HEK293 (cell line): ENCODE results near the gene MRPL46.
A peak's percentile ranks its signal among the peaks of the same experiment; 100 is the strongest.

Experiments used
- CTCF ChIA-PET: fragments of 350-600 bp; formaldehyde crosslinking; extraction: SDS; loops from one replicate; lab custom pipeline; 2021; ENCODE audit warnings: antibody characterized with exemption; lab: Yijun Ruan, JAX
- POLR2A ChIA-PET: fragments of 300-600 bp; formaldehyde crosslinking; extraction: SDS; loops from one replicate; lab custom pipeline; 2020; ENCODE audit warnings: antibody characterized with exemption, inconsistent platforms; lab: Yijun Ruan, JAX
- H3K27ac ChIP-seq: fragments of 200-500 bp; sonication (Bioruptor generic); 2 replicates; pipeline ENCODE4 v1.5.1; 2014; ENCODE audit warnings: low read depth, low read length, control low read depth, inconsistent platforms; ENCODE audit errors: extremely low read depth
- H3K36me3 ChIP-seq, 2 experiments: fragments of 200-500 bp in 1 of 2; sonication (Bioruptor generic) in 1 of 2; 1 replicate in 1 of 2; 2 replicates in 1 of 2; pipeline ENCODE4 v1.5.1; 2014 to 2017; ENCODE audit warnings: inconsistent platforms in 2 of 2, low read length in 2 of 2; ENCODE audit not compliant: control insufficient read depth in 2 of 2, insufficient read depth in 1 of 2
- H3K4me1 ChIP-seq: fragments of 200-500 bp; sonication (Bioruptor generic); 2 replicates; pipeline ENCODE4 v1.5.1; 2014; ENCODE audit warnings: mild to moderate bottlenecking, low read length, inconsistent platforms; ENCODE audit not compliant: control insufficient read depth, insufficient read depth
- H3K4me3 ChIP-seq: 2 replicates; pipeline ENCODE4 v1.5.1; 2011; ENCODE audit warnings: low read depth, mild to moderate bottlenecking, control low read depth, low read length, moderate library complexity
- H3K9me3 ChIP-seq: fragments of 200-500 bp; sonication (Bioruptor generic); 2 replicates; pipeline ENCODE4 v1.5.1; 2014; ENCODE audit warnings: low read depth, low read length, inconsistent platforms; ENCODE audit not compliant: control insufficient read depth, insufficient read depth
- GLI4 ChIP-seq: fragments of 450-650 bp; formaldehyde crosslinking; IDR thresholded peaks from 2 replicates; pipeline ENCODE4 v1.5.1; 2016; ENCODE audit warnings: missing biosample characterization, missing genetic modification characterization
- HOXC10 ChIP-seq: sonication (generic); formaldehyde crosslinking; IDR thresholded peaks from 2 replicates; pipeline ENCODE4 v1.8.1; 2023; ENCODE audit warnings: mild to moderate bottlenecking, missing genetic modification reagents
- KLF1 ChIP-seq: fragments of 450-650 bp; formaldehyde crosslinking; IDR thresholded peaks from 2 replicates; pipeline ENCODE4 v1.5.1; 2016; ENCODE audit warnings: missing biosample characterization, missing genetic modification characterization
- KLF10 ChIP-seq: fragments of 450-650 bp; IDR thresholded peaks from 2 replicates; pipeline ENCODE4 v1.5.1; 2018; ENCODE audit warnings: missing biosample characterization, mild to moderate bottlenecking, missing genetic modification characterization
- SP7 ChIP-seq: fragments of 450-650 bp; formaldehyde crosslinking; IDR thresholded peaks from 2 replicates; pipeline ENCODE4 v1.5.1; 2016; ENCODE audit warnings: missing biosample characterization, missing genetic modification characterization
- WT1 ChIP-seq: fragments of 450-650 bp; formaldehyde crosslinking; IDR thresholded peaks from 2 replicates; pipeline ENCODE4 v1.5.1; 2016; ENCODE audit warnings: missing biosample characterization, missing genetic modification characterization
- ZFHX2 ChIP-seq: fragments of 450-650 bp; formaldehyde crosslinking; conservative IDR thresholded peaks from 2 replicates; pipeline ENCODE4 v1.5.1; 2016; ENCODE audit warnings: missing biosample characterization, missing genetic modification characterization
- ZNF19 ChIP-seq: fragments of 450-650 bp; formaldehyde crosslinking; IDR thresholded peaks from 2 replicates; pipeline ENCODE4; 2016; ENCODE audit warnings: missing biosample characterization, missing genetic modification characterization, low read depth
- ZNF426 ChIP-seq: fragments of 450-650 bp; formaldehyde crosslinking; IDR thresholded peaks from 2 replicates; pipeline ENCODE4 v1.5.1; 2017; ENCODE audit warnings: missing biosample characterization, missing genetic modification characterization, mild to moderate bottlenecking, inconsistent platforms, moderate library complexity
- ZNF561 ChIP-seq: fragments of 450-650 bp; IDR thresholded peaks from 2 replicates; pipeline ENCODE4 v1.5.1; 2018; ENCODE audit warnings: missing biosample characterization, missing genetic modification characterization, borderline replicate concordance
- ZNF768 ChIP-seq: fragments of 450-650 bp; formaldehyde crosslinking; IDR thresholded peaks from 2 replicates; pipeline ENCODE4 v1.5.1; 2018; ENCODE audit warnings: missing biosample characterization, mild to moderate bottlenecking, missing genetic modification characterization
- ZNF791 ChIP-seq: fragments of 450-650 bp; formaldehyde crosslinking; IDR thresholded peaks from 2 replicates; pipeline ENCODE4 v1.5.1; 2016; ENCODE audit warnings: missing biosample characterization, missing genetic modification characterization
- TF ChIP-seq, protein P1 (sequence below): fragments of 450-650 bp; formaldehyde crosslinking; IDR thresholded peaks from 2 replicates; pipeline ENCODE4 v1.5.1; 2016; ENCODE audit warnings: missing biosample characterization, missing genetic modification characterization
- TF ChIP-seq, protein P2 (sequence below): fragments of 450-650 bp; formaldehyde crosslinking; IDR thresholded peaks from 2 replicates; pipeline ENCODE4 v1.5.1; 2016; ENCODE audit warnings: missing biosample characterization, missing genetic modification characterization
- TF ChIP-seq, protein P3 (sequence below): fragments of 450-650 bp; formaldehyde crosslinking; IDR thresholded peaks from 2 replicates; pipeline ENCODE4 v1.5.1; 2016; ENCODE audit warnings: missing biosample characterization, missing genetic modification characterization
- TF ChIP-seq, protein P4 (sequence below): fragments of 450-650 bp; formaldehyde crosslinking; IDR thresholded peaks from 2 replicates; pipeline ENCODE4 v1.5.1; 2016; ENCODE audit warnings: missing biosample characterization, missing genetic modification characterization
- TF ChIP-seq, protein P5 (sequence below): fragments of 450-650 bp; formaldehyde crosslinking; IDR thresholded peaks from 2 replicates; pipeline ENCODE4 v1.5.1; 2017; ENCODE audit warnings: missing biosample characterization, missing genetic modification characterization
- TF ChIP-seq, protein P6 (sequence below): fragments of 450-650 bp; formaldehyde crosslinking; IDR thresholded peaks from 2 replicates; pipeline ENCODE4 v1.5.1; 2016; ENCODE audit warnings: missing biosample characterization, missing genetic modification characterization
- TF ChIP-seq, protein P7 (sequence below): fragments of 450-650 bp; formaldehyde crosslinking; IDR thresholded peaks from 2 replicates; pipeline ENCODE4 v1.5.1; 2016; ENCODE audit warnings: missing biosample characterization, missing genetic modification characterization

The MRPL46 gene

DNA sequence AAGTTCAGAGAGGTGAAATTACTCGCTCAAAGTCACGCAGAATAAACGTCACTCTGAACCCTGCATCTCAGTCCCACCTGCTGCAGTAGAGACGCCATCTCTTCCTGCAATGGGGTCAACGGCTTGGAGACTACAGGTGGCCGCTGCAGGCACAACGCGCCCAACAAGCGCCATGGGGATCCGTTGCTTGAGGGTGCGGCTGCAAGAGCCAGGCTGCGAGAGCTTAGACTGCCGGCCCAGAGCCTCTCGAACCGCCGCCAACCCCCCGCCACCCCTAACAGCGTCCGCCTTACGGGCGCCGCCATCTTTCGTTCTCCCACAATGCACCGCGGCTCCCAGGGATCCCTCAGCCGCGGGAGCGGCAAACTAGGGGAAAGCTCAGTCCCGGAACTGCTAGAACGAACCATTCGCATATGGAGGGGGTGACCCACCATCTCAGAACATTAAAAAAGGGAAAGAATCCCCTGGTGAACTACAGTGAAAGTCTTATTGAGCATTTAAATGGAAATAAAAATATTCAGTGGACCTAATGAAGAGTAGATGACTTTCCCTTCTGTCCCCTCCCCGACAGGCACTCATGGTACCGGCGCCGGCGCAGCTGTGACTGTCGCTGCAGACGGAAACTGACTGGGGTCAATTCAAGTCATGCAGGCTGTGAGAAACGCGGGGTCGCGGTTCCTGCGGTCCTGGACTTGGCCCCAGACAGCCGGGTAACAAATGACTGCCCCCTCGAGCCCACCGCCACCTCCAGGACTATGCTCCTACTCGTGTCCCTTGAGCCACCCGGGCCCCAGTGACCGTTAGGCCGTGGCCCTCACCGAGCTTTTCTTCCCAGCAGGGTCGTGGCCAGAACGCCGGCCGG lies at the start of gene MRPL46, which contains the start of gene MRPS11 (continued):
- 0 out of 2 replicates have a peak, but pooled peaks have one; percentile 39 for TF ChIP-seq GLI4 (tag by site-specific recombination)

DNA sequence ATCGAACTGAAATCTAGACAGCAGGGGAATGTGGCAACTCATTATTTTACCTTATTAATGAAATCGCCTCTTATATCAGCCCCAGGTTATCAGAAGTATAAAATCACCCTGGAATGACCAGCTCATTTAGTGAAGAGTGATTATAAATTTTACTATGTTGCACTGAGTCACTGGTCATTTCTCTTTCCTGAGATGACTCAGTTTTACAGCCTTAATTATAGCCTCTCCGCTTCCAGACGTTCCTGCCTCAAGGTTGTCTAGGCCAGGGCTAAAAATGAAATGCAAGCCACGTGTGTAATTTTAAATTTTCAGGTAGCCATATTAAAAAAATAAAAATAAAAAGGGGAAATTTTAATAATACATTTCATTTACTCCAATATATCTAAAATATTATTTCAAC lies 46.0 kb upstream of the MRPL46 start:
- H3K4me1 ChIP-seq, result no peaks in the 10 kb centered on the region
- TF ChIP-seq KLF1 (tag by site-specific recombination), result no peak
- TF ChIP-seq ZNF791, result no peak
- TF ChIP-seq HOXC10 (CRISPR knock-in tag), result no peak
- TF ChIP-seq, protein P1, sequence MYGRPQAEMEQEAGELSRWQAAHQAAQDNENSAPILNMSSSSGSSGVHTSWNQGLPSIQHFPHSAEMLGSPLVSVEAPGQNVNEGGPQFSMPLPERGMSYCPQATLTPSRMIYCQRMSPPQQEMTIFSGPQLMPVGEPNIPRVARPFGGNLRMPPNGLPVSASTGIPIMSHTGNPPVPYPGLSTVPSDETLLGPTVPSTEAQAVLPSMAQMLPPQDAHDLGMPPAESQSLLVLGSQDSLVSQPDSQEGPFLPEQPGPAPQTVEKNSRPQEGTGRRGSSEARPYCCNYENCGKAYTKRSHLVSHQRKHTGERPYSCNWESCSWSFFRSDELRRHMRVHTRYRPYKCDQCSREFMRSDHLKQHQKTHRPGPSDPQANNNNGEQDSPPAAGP (tag by site-specific recombination), result no peak
- peak; percentile 79 for TF ChIP-seq SP7 (tag by site-specific recombination)
- TF ChIP-seq, protein P2, sequence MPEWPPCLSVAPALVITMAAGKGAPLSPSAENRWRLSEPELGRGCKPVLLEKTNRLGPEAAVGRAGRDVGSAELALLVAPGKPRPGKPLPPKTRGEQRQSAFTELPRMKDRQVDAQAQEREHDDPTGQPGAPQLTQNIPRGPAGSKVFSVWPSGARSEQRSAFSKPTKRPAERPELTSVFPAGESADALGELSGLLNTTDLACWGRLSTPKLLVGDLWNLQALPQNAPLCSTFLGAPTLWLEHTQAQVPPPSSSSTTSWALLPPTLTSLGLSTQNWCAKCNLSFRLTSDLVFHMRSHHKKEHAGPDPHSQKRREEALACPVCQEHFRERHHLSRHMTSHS (tag by site-specific recombination), result no peak
- TF ChIP-seq, protein P3, sequence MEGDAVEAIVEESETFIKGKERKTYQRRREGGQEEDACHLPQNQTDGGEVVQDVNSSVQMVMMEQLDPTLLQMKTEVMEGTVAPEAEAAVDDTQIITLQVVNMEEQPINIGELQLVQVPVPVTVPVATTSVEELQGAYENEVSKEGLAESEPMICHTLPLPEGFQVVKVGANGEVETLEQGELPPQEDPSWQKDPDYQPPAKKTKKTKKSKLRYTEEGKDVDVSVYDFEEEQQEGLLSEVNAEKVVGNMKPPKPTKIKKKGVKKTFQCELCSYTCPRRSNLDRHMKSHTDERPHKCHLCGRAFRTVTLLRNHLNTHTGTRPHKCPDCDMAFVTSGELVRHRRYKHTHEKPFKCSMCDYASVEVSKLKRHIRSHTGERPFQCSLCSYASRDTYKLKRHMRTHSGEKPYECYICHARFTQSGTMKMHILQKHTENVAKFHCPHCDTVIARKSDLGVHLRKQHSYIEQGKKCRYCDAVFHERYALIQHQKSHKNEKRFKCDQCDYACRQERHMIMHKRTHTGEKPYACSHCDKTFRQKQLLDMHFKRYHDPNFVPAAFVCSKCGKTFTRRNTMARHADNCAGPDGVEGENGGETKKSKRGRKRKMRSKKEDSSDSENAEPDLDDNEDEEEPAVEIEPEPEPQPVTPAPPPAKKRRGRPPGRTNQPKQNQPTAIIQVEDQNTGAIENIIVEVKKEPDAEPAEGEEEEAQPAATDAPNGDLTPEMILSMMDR (tag by site-specific recombination), result no peak

DNA sequence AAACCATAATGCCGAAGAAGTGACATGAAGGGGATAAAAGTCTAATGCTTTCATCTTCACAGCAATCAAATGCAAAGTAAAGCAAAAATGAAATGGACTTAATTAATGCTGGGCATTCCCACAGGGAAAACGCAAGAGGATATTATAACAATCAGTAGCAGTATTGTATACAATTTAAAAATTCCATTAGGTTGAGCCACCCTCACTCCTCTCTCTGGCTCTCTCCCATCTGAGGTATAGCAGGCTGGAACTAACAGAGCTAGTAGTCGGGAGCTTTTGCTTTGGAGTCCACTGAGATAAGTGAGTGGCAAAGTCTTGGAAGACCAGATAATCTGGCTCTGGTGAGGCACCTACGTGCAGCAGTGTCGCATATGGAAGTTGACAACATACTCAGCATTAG lies 45.4 kb upstream of the MRPL46 start:
- no peak overlapping the region for H3K27ac ChIP-seq
- no peaks in the 10 kb centered on the region for H3K4me1 ChIP-seq
- H3K9me3 ChIP-seq, result no peaks in the 10 kb centered on the region
- CTCF ChIA-PET, result interaction anchor here (0.6 to 1.0 kb wide), 2 partner anchors 36 to 1944 kb away, joined by 3 read pairs; no protein-coding TSS in a partner anchor
- POLR2A ChIA-PET, result no interaction called here
- no peak overlapping the region for H3K4me3 ChIP-seq
- peaks cover 9 to 56% of the 10 kb centered on the region in 2 experiments for H3K36me3 ChIP-seq
- TF ChIP-seq KLF10 (tag by site-specific recombination), result no peak
- TF ChIP-seq ZNF561, result no peak
- TF ChIP-seq, protein P4, sequence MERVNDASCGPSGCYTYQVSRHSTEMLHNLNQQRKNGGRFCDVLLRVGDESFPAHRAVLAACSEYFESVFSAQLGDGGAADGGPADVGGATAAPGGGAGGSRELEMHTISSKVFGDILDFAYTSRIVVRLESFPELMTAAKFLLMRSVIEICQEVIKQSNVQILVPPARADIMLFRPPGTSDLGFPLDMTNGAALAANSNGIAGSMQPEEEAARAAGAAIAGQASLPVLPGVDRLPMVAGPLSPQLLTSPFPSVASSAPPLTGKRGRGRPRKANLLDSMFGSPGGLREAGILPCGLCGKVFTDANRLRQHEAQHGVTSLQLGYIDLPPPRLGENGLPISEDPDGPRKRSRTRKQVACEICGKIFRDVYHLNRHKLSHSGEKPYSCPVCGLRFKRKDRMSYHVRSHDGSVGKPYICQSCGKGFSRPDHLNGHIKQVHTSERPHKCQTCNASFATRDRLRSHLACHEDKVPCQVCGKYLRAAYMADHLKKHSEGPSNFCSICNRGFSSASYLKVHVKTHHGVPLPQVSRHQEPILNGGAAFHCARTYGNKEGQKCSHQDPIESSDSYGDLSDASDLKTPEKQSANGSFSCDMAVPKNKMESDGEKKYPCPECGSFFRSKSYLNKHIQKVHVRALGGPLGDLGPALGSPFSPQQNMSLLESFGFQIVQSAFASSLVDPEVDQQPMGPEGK, result no peak
- TF ChIP-seq, protein P5, sequence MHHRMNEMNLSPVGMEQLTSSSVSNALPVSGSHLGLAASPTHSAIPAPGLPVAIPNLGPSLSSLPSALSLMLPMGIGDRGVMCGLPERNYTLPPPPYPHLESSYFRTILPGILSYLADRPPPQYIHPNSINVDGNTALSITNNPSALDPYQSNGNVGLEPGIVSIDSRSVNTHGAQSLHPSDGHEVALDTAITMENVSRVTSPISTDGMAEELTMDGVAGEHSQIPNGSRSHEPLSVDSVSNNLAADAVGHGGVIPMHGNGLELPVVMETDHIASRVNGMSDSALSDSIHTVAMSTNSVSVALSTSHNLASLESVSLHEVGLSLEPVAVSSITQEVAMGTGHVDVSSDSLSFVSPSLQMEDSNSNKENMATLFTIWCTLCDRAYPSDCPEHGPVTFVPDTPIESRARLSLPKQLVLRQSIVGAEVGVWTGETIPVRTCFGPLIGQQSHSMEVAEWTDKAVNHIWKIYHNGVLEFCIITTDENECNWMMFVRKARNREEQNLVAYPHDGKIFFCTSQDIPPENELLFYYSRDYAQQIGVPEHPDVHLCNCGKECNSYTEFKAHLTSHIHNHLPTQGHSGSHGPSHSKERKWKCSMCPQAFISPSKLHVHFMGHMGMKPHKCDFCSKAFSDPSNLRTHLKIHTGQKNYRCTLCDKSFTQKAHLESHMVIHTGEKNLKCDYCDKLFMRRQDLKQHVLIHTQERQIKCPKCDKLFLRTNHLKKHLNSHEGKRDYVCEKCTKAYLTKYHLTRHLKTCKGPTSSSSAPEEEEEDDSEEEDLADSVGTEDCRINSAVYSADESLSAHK (tag by site-specific recombination), result no peak
- TF ChIP-seq, protein P6, sequence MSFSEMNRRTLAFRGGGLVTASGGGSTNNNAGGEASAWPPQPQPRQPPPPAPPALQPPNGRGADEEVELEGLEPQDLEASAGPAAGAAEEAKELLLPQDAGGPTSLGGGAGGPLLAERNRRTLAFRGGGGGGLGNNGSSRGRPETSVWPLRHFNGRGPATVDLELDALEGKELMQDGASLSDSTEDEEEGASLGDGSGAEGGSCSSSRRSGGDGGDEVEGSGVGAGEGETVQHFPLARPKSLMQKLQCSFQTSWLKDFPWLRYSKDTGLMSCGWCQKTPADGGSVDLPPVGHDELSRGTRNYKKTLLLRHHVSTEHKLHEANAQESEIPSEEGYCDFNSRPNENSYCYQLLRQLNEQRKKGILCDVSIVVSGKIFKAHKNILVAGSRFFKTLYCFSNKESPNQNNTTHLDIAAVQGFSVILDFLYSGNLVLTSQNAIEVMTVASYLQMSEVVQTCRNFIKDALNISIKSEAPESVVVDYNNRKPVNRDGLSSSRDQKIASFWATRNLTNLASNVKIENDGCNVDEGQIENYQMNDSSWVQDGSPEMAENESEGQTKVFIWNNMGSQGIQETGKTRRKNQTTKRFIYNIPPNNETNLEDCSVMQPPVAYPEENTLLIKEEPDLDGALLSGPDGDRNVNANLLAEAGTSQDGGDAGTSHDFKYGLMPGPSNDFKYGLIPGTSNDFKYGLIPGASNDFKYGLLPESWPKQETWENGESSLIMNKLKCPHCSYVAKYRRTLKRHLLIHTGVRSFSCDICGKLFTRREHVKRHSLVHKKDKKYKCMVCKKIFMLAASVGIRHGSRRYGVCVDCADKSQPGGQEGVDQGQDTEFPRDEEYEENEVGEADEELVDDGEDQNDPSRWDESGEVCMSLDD (tag by site-specific recombination), result no peak
- TF ChIP-seq, protein P7, sequence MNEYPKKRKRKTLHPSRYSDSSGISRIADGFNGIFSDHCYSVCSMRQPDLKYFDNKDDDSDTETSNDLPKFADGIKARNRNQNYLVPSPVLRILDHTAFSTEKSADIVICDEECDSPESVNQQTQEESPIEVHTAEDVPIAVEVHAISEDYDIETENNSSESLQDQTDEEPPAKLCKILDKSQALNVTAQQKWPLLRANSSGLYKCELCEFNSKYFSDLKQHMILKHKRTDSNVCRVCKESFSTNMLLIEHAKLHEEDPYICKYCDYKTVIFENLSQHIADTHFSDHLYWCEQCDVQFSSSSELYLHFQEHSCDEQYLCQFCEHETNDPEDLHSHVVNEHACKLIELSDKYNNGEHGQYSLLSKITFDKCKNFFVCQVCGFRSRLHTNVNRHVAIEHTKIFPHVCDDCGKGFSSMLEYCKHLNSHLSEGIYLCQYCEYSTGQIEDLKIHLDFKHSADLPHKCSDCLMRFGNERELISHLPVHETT (tag by site-specific recombination), result no peak
- no peak for TF ChIP-seq ZNF426 (tag by site-specific recombination)
- TF ChIP-seq ZFHX2, result no peak
- no peak for TF ChIP-seq ZNF768 (tag by site-specific recombination)
- TF ChIP-seq ZNF19 (tag by site-specific recombination), result no peak
- TF ChIP-seq WT1, result no peak

More for the DNA sequence above, 46.0 kb upstream of the MRPL46 start:
- Histone ChIP-seq H3K4me3 (no peak overlapping the region), H3K9me3 (no peaks in the 10 kb centered on the region), H3K27ac (no peak overlapping the region), H3K36me3 (peaks cover 9 to 52% of the 10 kb centered on the region in 2 experiments)
- ChIA-PET POLR2A (no interaction called here), CTCF (interaction anchor here (0.6 to 1.0 kb wide), 2 partner anchors 36 to 1943 kb away, joined by 3 read pairs; no protein-coding TSS in a partner anchor)
